Measurements from ENCODE around the gene GALNT10.

DNA sequence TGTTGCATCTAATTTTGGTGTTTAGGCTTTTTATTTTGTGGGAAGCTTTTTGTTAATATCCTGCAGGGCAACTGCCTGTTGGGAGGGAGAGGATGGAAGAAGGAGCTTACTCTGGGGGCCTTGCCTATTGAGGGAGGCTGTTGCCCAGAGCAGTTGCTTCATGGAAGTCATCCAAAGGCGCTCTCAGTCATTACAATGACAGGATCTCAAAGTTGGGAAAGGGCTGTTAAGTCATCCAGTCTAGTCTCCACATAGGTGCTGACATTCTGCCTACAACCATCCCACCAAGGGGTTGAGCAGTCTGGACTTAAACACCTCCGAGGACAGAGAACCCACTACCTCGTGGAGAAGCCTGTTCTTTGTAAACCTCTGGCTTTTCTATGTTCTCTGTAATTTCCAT lies 268.5 kb downstream of the GALNT10 start:
- TF ChIP-seq ARNT (IDR thresholded peaks at IDR 0.05), result no peak
- no peak for TF ChIP-seq ZNF384 (IDR thresholded peaks at IDR 0.05)
- TF ChIP-seq SP1 (IDR thresholded peaks at IDR 0.05), result no peak
- no peak for TF ChIP-seq FOXK2 (IDR thresholded peaks at IDR 0.05)
- TF ChIP-seq BHLHE40 (IDR thresholded peaks at IDR 0.05; ENCODE audit: borderline replicate concordance), result no peak
- no peak for TF ChIP-seq TARDBP (IDR thresholded peaks at IDR 0.05)
- TF ChIP-seq SUZ12 (IDR thresholded peaks at IDR 0.05), result no peak
- TF ChIP-seq ELF4 (IDR thresholded peaks at IDR 0.05), result no peak
- no peak for TF ChIP-seq NFRKB (IDR thresholded peaks at IDR 0.05)
- TF ChIP-seq, protein P1, sequence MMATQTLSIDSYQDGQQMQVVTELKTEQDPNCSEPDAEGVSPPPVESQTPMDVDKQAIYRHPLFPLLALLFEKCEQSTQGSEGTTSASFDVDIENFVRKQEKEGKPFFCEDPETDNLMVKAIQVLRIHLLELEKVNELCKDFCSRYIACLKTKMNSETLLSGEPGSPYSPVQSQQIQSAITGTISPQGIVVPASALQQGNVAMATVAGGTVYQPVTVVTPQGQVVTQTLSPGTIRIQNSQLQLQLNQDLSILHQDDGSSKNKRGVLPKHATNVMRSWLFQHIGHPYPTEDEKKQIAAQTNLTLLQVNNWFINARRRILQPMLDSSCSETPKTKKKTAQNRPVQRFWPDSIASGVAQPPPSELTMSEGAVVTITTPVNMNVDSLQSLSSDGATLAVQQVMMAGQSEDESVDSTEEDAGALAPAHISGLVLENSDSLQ (IDR thresholded peaks at IDR 0.05), result no peak
- TF ChIP-seq HDGF (IDR thresholded peaks at IDR 0.05; ENCODE audit: borderline replicate concordance), result no peak
- TF ChIP-seq LEF1 (IDR thresholded peaks at IDR 0.05; ENCODE audit: borderline replicate concordance), result no peak
- TF ChIP-seq L3MBTL2 (conservative IDR thresholded peaks at IDR 0.05), result no peak
